GM12892 (cell line): ENCODE results near the gene USP17L13.
"Not testable (repeated sequence)": the region's sequence is repeated elsewhere in the genome, so short reads cannot be mapped to it uniquely, and the experiment has no call there.

Source experiments
- POLR2A ChIP-seq: IDR thresholded peaks from 2 replicates; pipeline ENCODE4 v1.6.1; 2011; ENCODE audit warnings: low read depth, low read length, control low read depth
- POLR2AphosphoS5 ChIP-seq: IDR thresholded peaks from 2 replicates; pipeline ENCODE4 v1.6.1; 2011; ENCODE audit warnings: low read depth, low read length, control low read depth

DNA sequence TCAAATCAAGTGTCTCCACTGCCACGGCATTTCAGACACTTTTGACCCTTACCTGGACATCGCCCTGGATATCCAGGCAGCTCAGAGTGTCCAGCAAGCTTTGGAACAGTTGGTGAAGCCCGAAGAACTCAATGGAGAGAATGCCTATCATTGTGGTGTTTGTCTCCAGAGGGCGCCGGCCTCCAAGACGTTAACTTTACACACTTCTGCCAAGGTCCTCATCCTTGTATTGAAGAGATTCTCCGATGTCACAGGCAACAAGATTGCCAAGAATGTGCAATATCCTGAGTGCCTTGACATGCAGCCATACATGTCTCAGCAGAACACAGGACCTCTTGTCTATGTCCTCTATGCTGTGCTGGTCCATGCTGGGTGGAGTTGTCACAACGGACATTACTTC lies 5.6 kb downstream of the USP17L13 start:
- not testable (repeated sequence) for TF ChIP-seq POLR2A, POLR2AphosphoS5
